Measurements from ENCODE around the gene CBX1.

Gene CBX1

DNA sequence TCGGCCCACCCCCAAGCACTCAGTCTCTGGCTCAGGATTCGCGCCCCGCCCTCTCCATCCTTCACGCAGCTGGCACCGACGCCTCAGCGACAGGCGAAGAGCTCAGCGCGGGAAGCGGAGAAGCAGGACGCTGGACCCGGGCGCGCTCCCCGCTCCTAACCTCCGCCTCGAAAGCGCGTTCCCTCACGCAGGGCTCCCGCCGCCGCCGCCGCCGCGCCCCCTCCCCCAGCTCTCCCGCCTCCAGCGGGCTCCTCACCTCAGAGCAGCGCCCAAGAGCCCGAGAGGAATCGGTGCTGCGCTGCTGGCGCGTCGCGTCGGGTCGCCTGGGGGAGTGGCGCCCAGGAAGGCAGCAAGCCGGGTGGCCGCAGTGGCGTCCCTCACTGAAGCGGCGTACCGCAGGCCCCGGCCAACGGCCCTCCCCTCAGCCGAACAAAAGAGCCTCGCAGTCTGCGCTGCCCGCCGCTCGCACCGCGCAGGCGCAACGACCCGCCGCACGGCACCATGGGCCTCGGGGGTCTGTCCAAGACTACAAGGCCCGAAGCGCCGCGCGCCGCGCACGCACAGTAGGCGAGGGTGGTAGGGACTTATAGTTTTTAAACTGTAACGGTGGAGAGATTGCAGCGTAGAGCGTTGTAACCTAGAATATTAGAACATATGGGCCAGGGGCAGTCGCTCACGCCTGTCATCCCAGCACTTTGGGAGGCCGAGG is at the start of gene CBX1:
CBX1 (minus strand) TSS at position 467 of the 709 bp plus-strand sequence. CDS start 24,474 bp downstream, outside the sequence.
- FAIRE-seq: peak; percentile 92
- DNase-seq (ENCODE audit: extremely low spot score, insufficient read length, low read depth): peak; percentile 85

- FAIRE-seq: no peak
- no peak for DNase-seq (ENCODE audit: extremely low spot score, insufficient read length, low read depth)
These were observed 49.3 kb upstream of the CBX1 start for GRCh38 chr17:48150597-48151001.

GRCh38 chr17:48149787-48150463 is 48.6 kb upstream of the CBX1 start:
- FAIRE-seq (no peak), DNase-seq (ENCODE audit: extremely low spot score, insufficient read length, low read depth) (no peak)

GRCh38 chr17:48148854-48149786 is 47.8 kb upstream of the CBX1 start:
- DNase-seq (ENCODE audit: extremely low spot score, insufficient read length, low read depth): no peak
- FAIRE-seq: no peak

GRCh38 chr17:48148029-48148770 is 46.9 kb upstream of the CBX1 start:
- FAIRE-seq: no peak
- DNase-seq (ENCODE audit: extremely low spot score, insufficient read length, low read depth): no peak

- FAIRE-seq (no peak), DNase-seq (ENCODE audit: extremely low spot score, insufficient read length, low read depth) (no peak)
These were observed 43.9 kb upstream of the CBX1 start for GRCh38 chr17:48144976-48145798.

- DNase-seq (ENCODE audit: extremely low spot score, insufficient read length, low read depth) (no peak), FAIRE-seq (no peak)
These were observed 43.0 kb upstream of the CBX1 start for GRCh38 chr17:48144231-48144630.

DNA sequence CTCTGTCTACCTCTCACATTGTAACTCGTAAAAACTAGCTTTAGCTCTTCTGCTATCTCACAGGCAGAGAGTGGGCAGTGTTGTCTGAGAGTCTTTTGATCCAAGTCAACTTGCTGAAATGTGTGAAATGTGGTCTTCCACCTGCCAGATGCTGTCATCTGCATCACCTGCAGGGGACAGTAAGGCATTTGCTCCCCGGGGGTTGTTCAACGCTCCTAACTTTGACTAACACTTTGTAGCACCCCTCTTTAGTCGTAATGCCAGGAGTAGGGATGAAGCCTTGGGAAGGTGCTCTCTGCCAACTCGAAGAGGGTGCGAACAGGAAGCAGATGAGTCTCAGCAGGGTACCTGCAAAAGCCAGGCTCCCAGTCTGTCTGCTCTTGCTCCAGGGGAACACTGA is 42.4 kb upstream of the CBX1 start:
- FAIRE-seq (no peak), DNase-seq (ENCODE audit: extremely low spot score, insufficient read length, low read depth) (no peak)

GRCh38 chr17:48139944-48140343 is 38.7 kb upstream of the CBX1 start:
- DNase-seq (ENCODE audit: extremely low spot score, insufficient read length, low read depth): no peak
- FAIRE-seq: no peak

- DNase-seq (ENCODE audit: extremely low spot score, insufficient read length, low read depth) (no peak), FAIRE-seq (no peak)
These were observed 36.4 kb upstream of the CBX1 start for GRCh38 chr17:48137656-48138055.

GRCh38 chr17:48134912-48135480 is 33.7 kb upstream of the CBX1 start:
- no peak for FAIRE-seq
- DNase-seq (ENCODE audit: extremely low spot score, insufficient read length, low read depth): no peak

GRCh38 chr17:48132385-48132784 is 31.1 kb upstream of the CBX1 start:
- DNase-seq (ENCODE audit: extremely low spot score, insufficient read length, low read depth): no peak
- FAIRE-seq: no peak

- peak; percentile 86 for FAIRE-seq
- DNase-seq (ENCODE audit: extremely low spot score, insufficient read length, low read depth): peak; percentile 37
These were observed 30.0 kb upstream of the CBX1 start for GRCh38 chr17:48131216-48131824.

DNA sequence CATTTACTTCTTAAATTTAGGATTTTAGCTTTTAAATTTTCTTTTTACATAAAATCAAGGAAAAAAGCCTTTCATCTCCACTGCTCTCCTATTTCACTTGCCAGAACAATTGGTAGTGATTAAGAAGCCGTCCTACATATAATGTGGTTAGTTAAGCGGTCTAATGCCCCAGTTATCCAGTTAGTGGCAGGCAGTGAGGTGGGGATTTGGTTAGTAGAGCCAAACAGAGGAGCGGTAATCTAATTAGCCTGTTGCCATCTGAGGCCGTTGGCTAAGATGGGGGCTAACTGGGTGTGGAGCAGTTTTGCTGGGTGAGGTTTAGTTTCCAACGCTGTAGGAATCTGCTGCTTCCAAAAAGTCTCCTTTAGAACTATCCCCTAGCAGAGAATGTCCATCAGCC is 28.7 kb upstream of the CBX1 start:
- DNase-seq (ENCODE audit: extremely low spot score, insufficient read length, low read depth): no peak
- no peak for FAIRE-seq

- no peak for DNase-seq (ENCODE audit: extremely low spot score, insufficient read length, low read depth)
- FAIRE-seq: no peak
These were observed 27.1 kb upstream of the CBX1 start for GRCh38 chr17:48128400-48128799.

DNA sequence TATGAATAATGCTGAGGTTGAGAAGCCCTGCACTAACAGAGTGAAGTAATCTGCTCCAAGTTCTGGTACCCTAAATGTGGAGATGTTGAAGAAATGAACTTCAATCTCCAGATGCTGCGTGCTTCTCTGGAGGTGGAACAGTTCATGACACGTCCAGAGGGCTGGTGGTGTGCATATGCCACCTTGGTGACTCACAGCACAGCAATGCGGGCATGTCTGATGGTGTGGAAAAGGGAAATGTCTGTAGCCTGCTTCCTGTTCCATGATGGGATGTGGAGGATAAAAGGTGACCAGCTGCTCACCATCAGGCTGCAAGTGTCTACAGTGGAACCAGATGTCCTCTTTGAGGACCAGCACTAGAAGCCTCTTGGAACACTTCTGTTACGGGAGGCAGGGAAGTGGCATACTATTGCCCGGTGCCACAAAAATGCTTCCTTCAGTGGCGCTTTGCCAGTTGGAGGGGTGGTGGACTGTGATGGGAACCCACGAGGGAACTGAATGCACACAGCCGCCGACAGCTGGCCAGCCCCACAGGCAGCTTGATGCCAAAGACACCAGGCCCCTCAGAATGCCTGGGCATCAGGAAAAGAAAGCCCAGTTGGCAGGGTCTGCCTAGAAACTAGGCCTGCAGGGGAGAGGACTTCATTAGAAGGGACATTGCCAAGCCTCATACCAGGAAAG is 26.2 kb upstream of the CBX1 start:
- DNase-seq (ENCODE audit: extremely low spot score, insufficient read length, low read depth): no peak

GRCh38 chr17:48126532-48126850 is 25.2 kb upstream of the CBX1 start:
- DNase-seq (ENCODE audit: extremely low spot score, insufficient read length, low read depth) (no peak), FAIRE-seq (no peak)

More for the DNA sequence above, 26.2 kb upstream of the CBX1 start:
- no peak for FAIRE-seq
